GM18870 (cell line): ENCODE results near the gene PDE7B.
"Not testable (repeated sequence)": the region's sequence is repeated elsewhere in the genome, so short reads cannot be mapped to it uniquely, and the experiment has no call there.

ENCODE experiments used
- ATAC-seq: cut with Tn5 transposase; IDR thresholded peaks from one replicate; pipeline ENCODE4 v1.9.1; 2021; ENCODE audit warnings: moderate library complexity; ENCODE audit not compliant: unreplicated experiment

PDE7B gene

DNA sequence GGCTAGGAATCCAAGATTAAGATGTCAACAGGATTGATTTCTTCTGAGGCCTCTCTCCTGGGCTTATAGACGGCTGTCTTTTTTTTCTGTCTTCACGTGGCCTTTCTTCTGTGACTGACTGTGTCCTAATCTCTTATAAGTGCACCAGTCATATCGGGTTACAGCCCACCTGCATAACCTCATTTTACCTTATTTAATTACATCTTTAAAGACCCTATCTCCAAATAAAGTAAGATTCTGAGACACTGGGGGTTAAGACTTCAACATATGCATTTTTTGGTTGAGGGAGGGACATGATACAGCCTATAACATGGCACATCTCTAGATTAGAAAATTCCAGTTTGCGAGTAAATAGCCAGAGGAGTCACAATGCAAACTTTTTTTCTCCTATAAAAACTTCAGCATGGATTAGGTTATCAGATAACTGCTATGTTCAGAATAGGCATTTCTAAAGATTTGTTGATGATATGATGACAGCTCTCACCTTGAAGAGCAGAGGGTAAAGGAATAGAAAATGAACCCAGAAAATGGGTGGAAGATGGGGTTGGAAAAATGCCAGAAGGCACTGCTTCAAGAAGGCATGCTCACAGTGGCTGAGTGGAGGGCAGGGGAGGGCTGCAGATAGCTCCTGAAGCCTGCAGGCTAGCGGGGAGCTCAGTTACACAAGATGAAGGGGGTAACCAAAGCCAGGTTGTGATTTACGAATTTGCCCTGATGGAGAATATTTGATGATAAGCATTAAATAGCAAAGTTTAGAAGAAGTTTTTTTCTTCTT lies 8.7 kb upstream of the PDE7B start:
- no peak for ATAC-seq

DNA sequence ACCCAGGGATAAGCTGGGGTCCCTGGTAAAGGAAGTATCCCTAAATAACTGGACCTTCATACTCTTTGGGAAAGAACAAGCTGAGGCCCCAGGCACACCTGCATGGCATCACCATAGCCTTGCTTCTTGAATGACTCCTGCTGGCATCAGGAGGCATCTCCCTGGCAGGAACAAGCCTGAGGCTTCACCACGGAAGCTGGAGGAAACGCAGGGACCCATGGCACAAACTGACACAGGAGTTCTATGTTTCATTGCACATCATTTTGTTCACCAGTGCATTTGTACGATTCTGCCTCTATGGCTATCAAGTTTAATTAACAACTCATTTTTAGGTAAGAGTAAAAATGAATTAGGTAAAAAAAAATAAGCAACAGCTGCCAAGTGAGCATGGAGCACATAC lies 619 bp upstream of the PDE7B start:
- ATAC-seq = no peak

DNA sequence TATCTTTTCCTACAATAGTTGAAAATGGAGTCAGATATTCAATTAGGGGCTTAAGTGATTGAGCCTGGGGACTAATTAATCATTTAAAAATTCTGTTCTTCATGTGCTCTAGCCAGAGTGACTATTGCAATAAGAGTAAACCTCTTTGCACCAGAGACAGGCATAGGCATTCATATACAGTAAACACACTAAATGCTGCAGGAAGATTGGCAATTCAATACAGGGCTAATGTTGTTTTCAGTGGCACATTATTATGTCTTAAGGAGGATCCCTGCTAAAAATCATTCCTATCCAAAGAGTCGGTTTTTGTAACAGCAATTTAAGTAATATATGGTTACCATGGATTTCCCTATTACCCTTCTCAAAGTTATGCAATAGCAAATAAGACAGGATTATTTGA lies 1.2 kb downstream of the PDE7B start:
- no peak for ATAC-seq

DNA sequence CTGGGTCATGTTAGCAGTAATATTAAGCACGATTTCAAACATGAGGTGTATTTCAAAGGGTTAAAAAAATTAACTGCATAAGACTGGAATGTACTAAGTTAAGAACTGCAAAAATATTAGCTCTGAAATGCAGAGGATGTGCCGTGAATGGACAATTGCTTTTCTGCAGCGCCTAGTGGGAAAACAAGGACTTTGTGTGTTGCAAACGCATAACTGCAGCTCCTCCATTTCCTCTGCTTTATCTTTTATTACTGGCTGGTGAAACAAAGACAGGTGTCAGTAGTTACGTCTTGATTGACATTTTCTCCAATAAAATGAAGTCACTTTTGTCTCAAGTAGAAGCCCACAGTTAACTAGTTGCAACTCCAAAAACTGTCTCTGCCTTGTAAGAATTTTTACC lies 1.7 kb downstream of the PDE7B start:
- no peak for ATAC-seq

DNA sequence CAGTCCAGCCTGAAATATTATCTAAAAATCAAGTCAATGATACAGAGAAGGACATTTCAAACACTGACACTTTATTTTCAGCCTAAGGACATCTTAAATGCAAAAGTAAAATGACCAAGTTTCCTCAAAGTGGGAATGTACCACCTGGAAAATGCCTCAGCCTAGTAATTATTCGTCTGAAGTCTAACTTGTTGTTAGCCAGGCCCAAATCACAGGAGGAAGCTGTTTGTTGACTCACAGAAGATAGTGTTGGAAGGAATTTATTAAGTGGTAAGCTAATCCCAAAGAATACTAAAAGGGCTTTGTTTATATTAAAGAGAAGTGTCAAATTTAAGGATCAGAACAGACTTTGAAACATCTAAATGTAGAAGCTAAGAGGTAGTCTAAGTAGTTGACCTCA lies 2.5 kb downstream of the PDE7B start:
- no peak for ATAC-seq

DNA sequence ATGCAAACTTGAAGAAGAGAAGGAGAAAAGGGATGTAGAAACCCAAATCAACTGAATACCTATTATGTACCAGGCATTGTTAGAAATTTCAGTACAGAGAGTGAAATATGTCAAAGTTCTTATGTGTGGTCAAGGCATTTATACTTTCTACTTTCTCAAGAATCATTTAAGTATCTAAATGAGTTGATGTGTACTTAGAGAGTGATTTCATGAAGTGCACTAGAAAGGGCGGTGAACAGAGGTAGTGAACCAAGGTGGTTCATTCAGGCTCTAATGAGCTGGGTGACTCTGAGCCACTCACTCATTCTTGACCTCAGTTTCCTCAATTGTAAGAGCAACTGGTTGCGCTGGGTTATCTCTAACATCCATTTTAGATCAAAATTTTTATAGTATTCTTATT lies 3.3 kb downstream of the PDE7B start:
- ATAC-seq = peak; percentile 52

DNA sequence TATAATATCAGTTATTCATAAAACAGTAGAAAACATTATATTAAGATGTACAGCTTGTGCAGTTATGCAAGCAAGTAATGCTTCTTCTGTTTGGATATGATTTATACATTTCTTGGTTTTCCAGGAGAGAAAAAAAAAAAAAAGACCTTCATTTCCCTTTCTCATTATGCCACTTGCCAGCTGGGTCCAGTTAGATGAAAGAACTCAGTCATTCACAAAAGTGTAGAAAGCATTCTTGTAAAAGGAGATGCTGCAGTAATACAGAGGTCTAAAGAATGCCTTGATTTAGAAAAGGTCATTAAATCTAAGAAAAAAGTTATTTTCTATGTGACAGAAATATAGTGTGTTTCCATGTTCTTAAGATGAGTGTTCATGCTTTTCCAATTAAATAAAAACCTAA lies 7.4 kb downstream of the PDE7B start:
- ATAC-seq = no peak

DNA sequence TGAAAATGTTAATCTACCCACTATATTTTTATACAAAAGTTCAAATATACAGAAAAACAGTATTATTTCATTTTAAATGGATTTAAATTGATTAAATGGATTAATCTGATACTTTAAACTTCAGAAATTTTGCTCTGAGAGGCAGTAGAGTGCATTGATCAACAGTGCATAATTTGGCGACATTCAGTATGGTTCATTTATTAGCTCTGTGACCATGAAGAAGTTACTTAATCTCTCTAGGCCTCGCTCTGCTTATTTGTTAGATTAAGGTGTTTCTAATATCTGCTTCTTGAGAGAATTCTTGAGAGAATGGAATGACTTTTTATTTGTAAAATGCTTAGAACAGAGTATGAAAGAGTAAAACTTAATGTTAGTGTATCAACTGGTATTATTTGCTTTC lies 8.9 kb downstream of the PDE7B start:
- no peak for ATAC-seq

DNA sequence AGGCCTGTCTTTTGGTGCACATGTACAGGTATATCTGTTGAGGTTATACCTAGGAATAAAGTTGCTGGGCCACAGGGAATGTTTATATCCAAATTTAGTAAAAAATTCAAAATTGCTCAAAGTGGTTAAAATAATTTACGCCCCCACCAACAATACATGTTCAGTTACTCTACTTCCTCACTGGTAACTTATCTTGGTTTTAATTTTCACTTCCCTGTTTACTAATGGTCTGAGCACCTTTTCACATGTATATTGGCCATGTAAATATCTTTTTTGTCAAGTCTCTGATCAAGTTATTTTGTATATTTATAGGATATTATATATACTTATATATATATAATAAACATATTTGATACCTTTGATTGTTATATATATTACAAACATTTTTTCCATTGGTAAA lies 9.7 kb downstream of the PDE7B start:
- ATAC-seq = peak; percentile 77

DNA sequence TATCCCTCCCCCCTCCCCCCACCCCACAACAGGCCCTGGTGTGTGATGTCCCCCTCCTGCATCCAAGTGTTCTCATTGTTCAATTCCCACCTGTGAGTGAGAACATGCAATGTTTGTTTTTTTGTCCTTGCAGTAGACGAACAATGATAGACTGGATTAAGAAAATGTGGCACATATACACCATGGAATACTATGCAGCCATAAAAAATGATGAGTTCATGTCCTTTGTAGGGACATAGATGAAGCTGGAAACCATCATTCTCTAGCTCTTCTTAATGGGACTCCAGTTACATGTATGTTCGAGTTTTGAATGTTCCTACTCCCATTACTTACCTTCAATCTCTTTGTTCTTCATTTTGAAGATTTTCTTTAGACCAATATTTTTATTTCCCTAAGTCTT lies 13.4 kb downstream of the PDE7B start:
- not testable (repeated sequence) for ATAC-seq

DNA sequence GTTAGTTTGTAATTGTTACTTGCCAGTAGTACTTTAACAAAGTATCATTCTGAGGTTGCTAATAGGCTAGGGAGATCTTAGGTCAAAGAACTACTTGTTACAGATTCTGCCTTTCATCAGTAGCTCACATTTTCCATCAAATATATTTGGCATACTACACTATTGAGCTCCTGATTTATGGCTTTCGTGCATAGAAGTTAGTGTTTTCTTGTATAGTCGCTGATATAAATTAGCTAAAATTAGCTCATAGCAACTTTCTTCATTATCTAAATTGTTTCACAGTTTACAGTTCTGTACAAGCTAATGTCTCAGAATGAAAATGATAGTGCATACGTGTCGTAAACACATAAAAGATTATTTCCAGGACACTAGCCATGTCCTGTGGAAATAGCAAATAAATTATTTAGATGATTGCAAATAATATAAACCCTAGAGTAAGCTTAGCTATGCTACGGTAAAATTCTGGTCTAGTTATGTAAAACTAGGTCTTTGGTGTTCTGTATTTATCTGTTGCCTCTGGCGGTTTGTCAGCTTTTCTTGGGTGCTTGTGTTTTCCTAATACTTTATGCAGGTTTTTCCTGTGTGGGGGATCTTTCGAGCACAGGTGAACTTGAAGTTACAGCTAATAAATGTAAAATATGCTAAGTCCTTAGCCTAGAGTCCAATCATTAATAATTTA lies 15.1 kb downstream of the PDE7B start:
- no peak for ATAC-seq

DNA sequence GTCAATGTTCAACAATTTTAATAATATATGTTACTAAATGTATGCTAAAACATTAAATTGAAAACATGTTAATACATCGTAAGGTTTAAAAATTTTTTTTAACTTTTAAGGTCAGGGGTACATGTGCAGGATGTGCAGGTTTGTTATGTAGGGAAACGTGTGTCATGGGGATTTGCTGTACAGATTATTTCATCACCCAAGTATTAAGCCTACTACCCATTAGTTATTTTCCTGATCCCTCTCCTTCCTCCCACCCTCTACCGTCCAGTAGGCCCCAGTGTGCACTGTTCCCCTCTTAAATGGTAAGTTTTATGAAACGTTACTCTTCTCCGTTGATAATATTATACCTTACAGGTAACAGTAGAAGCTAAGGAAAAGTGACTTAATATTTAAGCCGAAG lies 15.8 kb downstream of the PDE7B start:
- no peak for ATAC-seq

DNA sequence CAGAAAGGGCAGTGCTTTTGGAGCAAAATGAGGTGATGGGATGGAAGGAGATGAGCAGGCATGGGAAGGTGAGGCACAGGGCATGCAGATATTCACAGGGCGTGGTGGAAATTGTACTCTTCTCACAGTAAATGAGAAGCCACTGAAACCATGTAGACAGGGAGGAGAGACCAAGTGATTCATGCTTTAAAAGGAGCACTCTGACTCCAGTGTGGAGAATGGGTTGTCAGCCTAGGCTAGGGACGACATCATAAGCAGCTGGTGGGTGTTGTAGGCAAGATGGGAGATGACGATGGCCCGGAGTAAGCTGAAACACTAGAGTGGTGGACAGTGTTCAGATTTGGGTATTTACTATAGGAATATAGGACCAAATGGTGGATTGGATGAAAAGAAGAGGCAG lies 18.4 kb downstream of the PDE7B start:
- no peak for ATAC-seq

DNA sequence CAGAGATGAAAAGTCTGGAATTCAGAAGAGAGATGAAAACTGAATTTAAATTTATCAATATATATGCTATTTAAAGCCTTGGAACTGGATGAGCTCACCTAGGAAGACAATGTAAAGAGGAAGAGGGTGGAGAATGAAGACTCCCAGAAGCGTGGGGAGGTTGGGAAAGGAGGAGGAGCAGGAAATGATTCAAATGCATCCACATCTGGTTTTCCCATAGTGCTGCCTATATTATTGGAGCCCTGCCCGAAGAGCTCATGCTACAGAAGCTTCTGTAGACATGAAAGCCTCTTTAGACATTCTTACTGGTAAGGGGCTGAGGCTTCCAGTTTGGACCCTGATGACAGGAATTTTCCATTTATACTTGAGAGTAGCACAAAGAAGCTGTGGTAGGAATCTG lies 19.2 kb downstream of the PDE7B start:
- no peak for ATAC-seq

DNA sequence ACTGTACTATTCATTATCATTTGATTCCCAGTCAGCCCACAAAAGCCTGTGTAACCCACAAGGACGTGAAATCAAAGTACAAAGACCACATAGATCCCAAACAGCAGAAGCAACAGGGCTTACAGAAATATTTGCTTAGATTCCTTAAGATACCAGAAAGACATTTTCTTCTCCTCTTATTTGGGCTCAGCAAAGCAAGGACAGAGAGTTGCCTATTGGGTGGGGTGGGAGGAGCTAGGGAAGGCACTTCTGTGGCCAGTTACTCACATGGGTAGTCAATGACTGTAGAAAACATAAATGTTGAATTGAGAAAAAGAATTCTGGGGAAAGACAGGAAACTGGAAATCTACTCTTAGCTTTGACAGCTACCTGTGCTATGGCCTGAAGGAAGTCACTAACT lies 19.8 kb downstream of the PDE7B start:
- ATAC-seq = no peak

DNA sequence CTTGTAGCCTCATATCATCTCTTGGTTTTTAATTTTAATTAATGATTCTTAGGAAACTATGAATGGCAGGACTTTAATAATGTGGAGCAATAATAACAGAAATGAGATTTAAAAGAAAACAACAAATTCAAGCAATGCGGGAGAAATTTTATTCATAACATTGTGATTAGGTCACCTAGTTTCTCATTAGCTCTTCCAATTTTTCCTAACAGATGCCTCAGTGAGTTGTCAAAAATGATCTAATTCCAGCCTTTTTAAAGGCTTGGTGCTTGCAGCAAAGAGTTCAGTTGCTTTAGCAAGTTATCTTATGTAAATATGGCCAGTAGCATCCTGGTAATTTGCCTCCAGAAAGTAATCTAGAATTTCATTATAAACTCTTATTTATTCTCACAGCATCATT lies 20.4 kb downstream of the PDE7B start:
- ATAC-seq = no peak

DNA sequence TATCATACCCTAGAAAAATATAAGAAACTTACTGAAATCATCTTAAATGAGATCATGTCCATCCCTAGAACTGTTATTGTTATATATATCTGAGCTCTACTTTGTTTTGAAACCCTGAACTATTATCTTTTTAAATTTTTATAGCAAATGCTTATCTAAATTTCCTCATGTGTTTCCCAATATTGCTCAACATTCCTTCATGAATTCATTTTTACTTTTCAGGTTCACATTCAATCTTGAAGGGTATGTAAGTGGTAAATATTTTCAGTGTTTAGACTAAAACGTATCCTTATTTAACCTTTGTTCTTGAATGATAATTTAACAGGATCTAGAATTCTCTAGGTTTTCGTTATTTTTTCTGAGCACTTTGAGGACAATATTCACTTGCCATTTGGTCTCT lies 23.9 kb downstream of the PDE7B start:
- no peak for ATAC-seq

DNA sequence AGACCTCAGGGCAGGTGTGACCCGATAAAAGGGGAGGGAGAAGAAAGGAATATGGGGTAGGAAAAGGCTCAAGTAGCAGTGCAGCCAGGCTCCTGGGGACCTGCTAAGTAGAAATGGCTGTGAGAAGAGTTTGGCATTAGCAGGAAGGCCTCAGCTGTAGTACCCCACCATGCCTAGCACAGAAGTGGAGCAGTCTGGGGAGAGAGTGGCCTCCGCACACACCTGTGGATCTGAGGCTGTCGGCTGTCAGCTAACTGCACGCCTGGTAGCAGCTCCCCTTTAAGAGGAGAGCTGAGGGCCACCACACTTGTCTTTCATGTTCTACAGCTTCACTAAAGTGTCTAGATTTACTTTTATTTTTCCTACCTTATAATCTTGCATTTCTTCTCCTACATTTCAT lies 24.6 kb downstream of the PDE7B start:
- ATAC-seq = no peak

DNA sequence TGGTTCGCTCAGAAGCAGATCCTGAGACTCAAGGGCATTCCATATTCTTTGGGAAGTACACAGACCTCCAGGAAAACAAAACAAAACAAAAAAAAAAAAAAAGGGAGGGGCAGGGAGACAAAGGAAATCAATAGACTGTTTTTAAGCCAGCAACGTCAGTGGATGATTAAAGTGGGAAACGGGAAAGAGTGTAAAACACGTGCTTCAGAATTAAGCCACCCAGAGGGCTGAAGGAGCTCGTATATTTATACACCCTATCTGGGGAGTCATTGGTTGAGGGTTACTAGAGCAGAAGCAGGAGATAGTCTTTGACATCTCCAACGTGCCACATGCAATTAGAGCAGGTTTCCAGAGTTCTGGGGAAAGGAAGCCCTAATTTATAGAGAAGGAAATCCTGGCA lies 26.2 kb downstream of the PDE7B start:
- no peak for ATAC-seq

DNA sequence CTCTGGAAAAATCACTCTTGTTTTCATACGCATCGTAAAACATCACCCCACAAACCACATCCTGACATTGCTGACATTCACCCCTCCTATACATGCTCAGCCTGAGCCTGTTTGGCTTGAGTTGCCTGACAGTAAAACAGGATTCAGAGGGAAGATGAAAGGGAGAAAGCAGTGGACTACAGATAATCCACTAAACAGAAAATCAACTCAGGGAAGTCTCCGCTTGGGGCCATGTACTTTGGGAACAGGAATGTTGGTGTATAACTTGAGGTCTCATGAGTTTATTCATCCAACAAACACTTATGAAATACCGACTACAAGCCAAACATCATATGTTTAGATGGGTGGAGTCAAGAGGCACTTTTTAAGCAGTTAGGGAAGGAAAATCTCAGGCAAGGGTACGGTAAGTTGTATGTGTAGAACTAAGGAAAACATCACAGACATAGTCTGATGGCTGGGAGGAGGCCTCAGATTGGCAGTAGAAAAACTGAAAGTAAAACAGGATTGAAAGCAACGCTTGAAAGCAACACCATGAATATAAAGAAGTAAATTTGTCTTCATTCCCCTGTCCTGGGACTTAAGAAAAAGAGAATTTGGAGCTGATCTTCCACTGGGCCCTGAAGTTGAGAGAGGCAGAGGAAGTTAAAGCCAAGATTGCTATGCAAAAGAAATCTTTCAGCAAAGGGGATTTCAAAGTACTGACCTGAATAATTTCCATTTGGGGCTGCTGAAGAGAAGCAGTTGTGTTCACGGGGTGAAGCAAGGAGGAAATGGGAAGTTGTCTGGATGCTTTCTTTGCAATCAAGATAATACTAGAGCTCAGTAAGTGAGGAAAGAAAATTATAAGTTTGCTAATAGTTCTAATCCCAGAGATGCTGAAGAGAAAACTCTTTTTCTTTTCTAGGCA lies 28.8 kb downstream of the PDE7B start:
- ATAC-seq = peak; percentile 95

DNA sequence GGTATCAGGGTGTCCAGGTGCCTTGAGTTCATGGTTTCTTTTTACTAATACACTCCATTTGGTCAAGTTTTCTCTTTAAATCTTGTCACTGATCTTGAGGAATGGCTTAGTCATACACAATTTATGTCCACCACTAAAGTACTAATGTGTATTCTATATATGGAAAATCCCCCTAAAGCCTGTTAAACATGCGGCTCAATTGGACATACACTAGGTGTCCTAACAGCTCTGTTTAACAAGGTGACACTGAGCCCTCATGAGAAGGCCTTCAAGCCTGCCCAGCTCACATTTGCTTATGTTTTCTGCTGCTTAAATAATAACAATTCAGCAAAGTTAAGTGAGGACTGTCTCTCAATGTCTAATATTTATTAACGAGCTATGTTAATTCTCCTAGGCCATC lies 31.5 kb downstream of the PDE7B start:
- ATAC-seq = no peak

DNA sequence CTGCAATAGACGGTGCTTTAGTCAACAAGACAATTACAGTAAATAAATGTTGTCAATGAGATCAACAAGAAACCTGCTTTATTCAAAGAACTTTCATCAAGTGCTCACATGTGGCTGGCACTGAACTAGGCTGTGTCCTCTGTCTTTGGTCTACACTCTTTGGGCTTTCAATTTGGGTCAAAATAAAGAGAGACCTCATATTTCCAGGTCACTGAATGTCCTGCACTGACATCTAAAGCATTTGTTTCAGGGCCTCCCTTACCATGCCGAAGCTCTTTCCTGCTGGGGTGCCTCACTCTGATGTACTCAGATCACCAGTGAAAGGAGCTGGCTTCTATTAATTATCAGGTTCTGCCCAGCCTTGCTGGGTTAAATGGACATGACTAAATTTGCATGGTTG lies 32.0 kb downstream of the PDE7B start:
- no peak for ATAC-seq
